Measurements from ENCODE around the gene IPO8. TPM values are rescaled to one million over a fixed set of nuclear protein-coding genes. Genes with fewer than 3 reads are reported as not detected.

IPO8 gene
- total RNA-seq, 2 experiments from 2014 or later, result 41.7 to 46.1 TPM

- Mint-ChIP-seq H3K4me1 (peaks cover 5% of the 10 kb centered on the region), H3K27ac (no peak overlapping the region), H3K9me3 (no peaks in the 10 kb centered on the region), H3K36me3 (ENCODE audit: low read depth) (no peaks in the 10 kb centered on the region), H3K27me3 (peaks cover 3% of the 10 kb centered on the region), H3K4me3 (no peak overlapping the region)
- DNase-seq, result no peak
- ChIA-PET POLR2A (no interaction called here), CTCF (no interaction called here)
Observed at GRCh38 chr12:30701056-30701455, 5.4 kb upstream of the IPO8 start.

- no peak for DNase-seq
- H3K4me3 Mint-ChIP-seq, result no peak overlapping the region
- H3K9me3 Mint-ChIP-seq, result no peaks in the 10 kb centered on the region
- ChIA-PET POLR2A (no interaction called here), CTCF (no interaction called here)
- peaks cover 7% of the 10 kb centered on the region for H3K4me1 Mint-ChIP-seq
- H3K27ac Mint-ChIP-seq, result no peak overlapping the region
- H3K27me3 Mint-ChIP-seq, result peaks cover 3% of the 10 kb centered on the region
- no peaks in the 10 kb centered on the region for H3K36me3 Mint-ChIP-seq (ENCODE audit: low read depth)
Observed at GRCh38 chr12:30700216-30700900, 4.7 kb upstream of the IPO8 start.

- Mint-ChIP-seq H3K9me3 (no peaks in the 10 kb centered on the region), H3K4me3 (no peak overlapping the region), H3K4me1 (peaks cover 20% of the 10 kb centered on the region), H3K36me3 (ENCODE audit: low read depth) (peaks cover 3% of the 10 kb centered on the region), H3K27me3 (peaks cover 3% of the 10 kb centered on the region), H3K27ac (no peak overlapping the region)
- CTCF ChIA-PET, result no interaction called here
- POLR2A ChIA-PET, result interaction anchor here (1.6 kb wide), 1 partner anchor 57 kb away, joined by 3 read pairs; the partner anchor contains the start of gene CAPRIN2
- no peak for DNase-seq
Observed at GRCh38 chr12:30698346-30698745, 2.7 kb upstream of the IPO8 start.

GRCh38 chr12:30696943-30697342 lies 1.3 kb upstream of the IPO8 start:
- DNase-seq, result no peak
- Mint-ChIP-seq H3K36me3 (ENCODE audit: low read depth) (peaks cover 6% of the 10 kb centered on the region), H3K27me3 (peaks cover 3% of the 10 kb centered on the region), H3K9me3 (no peaks in the 10 kb centered on the region), H3K27ac (no peak overlapping the region), H3K4me3 (no peak overlapping the region), H3K4me1 (peaks cover 27% of the 10 kb centered on the region)
- ChIA-PET CTCF (interaction anchor here (3.8 kb wide), 1 partner anchor 57 kb away, joined by 36 read pairs; the partner anchor contains the start of gene CAPRIN2), POLR2A (interaction anchor here (1.6 kb wide), 1 partner anchor 58 kb away, joined by 3 read pairs; the partner anchor contains the start of gene CAPRIN2)

GRCh38 chr12:30696486-30696885 lies 817 bp upstream of the IPO8 start:
- ChIA-PET POLR2A (interaction anchor here (1.1 to 2.0 kb wide), 4 partner anchors 10 to 58 kb away, joined by 3 to 31 read pairs (median 6); partner anchors contain the start of gene CAPRIN2), CTCF (interaction anchor here (1.3 to 3.8 kb wide), 3 partner anchors 10 to 152 kb away, joined by 6 to 36 read pairs (median 12); partner anchors contain the start of gene CAPRIN2)
- Mint-ChIP-seq H3K4me3 (peak overlapping the region; percentile 94), H3K27ac (no peak overlapping the region), H3K27me3 (peaks cover 3% of the 10 kb centered on the region), H3K4me1 (peaks cover 27% of the 10 kb centered on the region), H3K9me3 (no peaks in the 10 kb centered on the region), H3K36me3 (ENCODE audit: low read depth) (peaks cover 6% of the 10 kb centered on the region)
- no peak for DNase-seq

GRCh38 chr12:30696103-30696408 lies 387 bp upstream of the IPO8 start:
- CTCF ChIA-PET, result interaction anchor here (0.6 to 3.8 kb wide), 12 partner anchors 11 to 627 kb away, joined by 3 to 36 read pairs (median 3); partner anchors contain the start of gene CAPRIN2
- H3K27ac Mint-ChIP-seq, result peak overlapping the region; percentile 79
- no peaks in the 10 kb centered on the region for H3K9me3 Mint-ChIP-seq
- peaks cover 29% of the 10 kb centered on the region for H3K4me1 Mint-ChIP-seq
- H3K27me3 Mint-ChIP-seq, result peaks cover 3% of the 10 kb centered on the region
- POLR2A ChIA-PET, result interaction anchor here (1.1 to 2.1 kb wide), 7 partner anchors 11 to 72 kb away, joined by 3 to 31 read pairs (median 5); partner anchors contain the start of gene CAPRIN2
- H3K36me3 Mint-ChIP-seq (ENCODE audit: low read depth), result peaks cover 6% of the 10 kb centered on the region
- peak overlapping the region; percentile 94 for H3K4me3 Mint-ChIP-seq
- no peak for DNase-seq

GRCh38 chr12:30694412-30695198 lies 1.1 kb downstream of the IPO8 start:
- Mint-ChIP-seq H3K4me3 (peak overlapping the region; percentile 94), H3K4me1 (peaks cover 29% of the 10 kb centered on the region), H3K9me3 (no peaks in the 10 kb centered on the region), H3K27me3 (peaks cover 3% of the 10 kb centered on the region), H3K27ac (peak overlapping the region; percentile 66), H3K36me3 (ENCODE audit: low read depth) (peaks cover 6% of the 10 kb centered on the region)
- DNase-seq, result no peak
- CTCF ChIA-PET, result interaction anchor here (0.6 to 3.8 kb wide), 7 partner anchors 9 to 557 kb away, joined by 3 to 36 read pairs (median 5); partner anchors contain the start of genes CAPRIN2 and DDX11
- POLR2A ChIA-PET, result interaction anchor here (1.2 to 2.1 kb wide), 8 partner anchors 9 to 1313 kb away, joined by 3 to 31 read pairs (median 5); partner anchors contain the start of genes CAPRIN2 and ERGIC2

GRCh38 chr12:30692470-30692869 lies 3.2 kb downstream of the IPO8 start:
- peaks cover 29% of the 10 kb centered on the region for H3K4me1 Mint-ChIP-seq
- no peak overlapping the region for H3K4me3 Mint-ChIP-seq
- H3K36me3 Mint-ChIP-seq (ENCODE audit: low read depth), result peaks cover 6% of the 10 kb centered on the region
- no peaks in the 10 kb centered on the region for H3K27me3 Mint-ChIP-seq
- no peak overlapping the region for H3K27ac Mint-ChIP-seq
- H3K9me3 Mint-ChIP-seq, result no peaks in the 10 kb centered on the region
- DNase-seq, result no peak
- POLR2A ChIA-PET, result no interaction called here
- CTCF ChIA-PET, result no interaction called here

- no peaks in the 10 kb centered on the region for H3K27me3 Mint-ChIP-seq
- POLR2A ChIA-PET, result no interaction called here
Observed at GRCh38 chr12:30691122-30691879, 4.4 kb downstream of the IPO8 start.

GRCh38 chr12:30687265-30687986 lies 8.2 kb downstream of the IPO8 start:
- Mint-ChIP-seq H3K27me3 (no peaks in the 10 kb centered on the region), H3K36me3 (ENCODE audit: low read depth) (peaks cover 18% of the 10 kb centered on the region), H3K4me1 (peaks cover 3% of the 10 kb centered on the region), H3K4me3 (no peak overlapping the region), H3K9me3 (no peaks in the 10 kb centered on the region), H3K27ac (no peak overlapping the region)
- ChIA-PET CTCF (no interaction called here), POLR2A (no interaction called here)
- no peak for DNase-seq

More at GRCh38 chr12:30691122-30691879, 4.4 kb downstream of the IPO8 start:
- Mint-ChIP-seq H3K27ac (no peak overlapping the region), H3K9me3 (no peaks in the 10 kb centered on the region), H3K36me3 (ENCODE audit: low read depth) (peaks cover 6% of the 10 kb centered on the region), H3K4me3 (no peak overlapping the region), H3K4me1 (peaks cover 28% of the 10 kb centered on the region)
- DNase-seq, result no peak
- CTCF ChIA-PET, result no interaction called here

GRCh38 chr12:30679241-30679640 lies 16.4 kb downstream of the IPO8 start:
- ChIA-PET CTCF (no interaction called here), POLR2A (no interaction called here)
- Mint-ChIP-seq H3K4me1 (no peaks in the 10 kb centered on the region), H3K4me3 (no peak overlapping the region), H3K36me3 (ENCODE audit: low read depth) (peaks cover 51% of the 10 kb centered on the region), H3K27ac (no peak overlapping the region), H3K9me3 (no peaks in the 10 kb centered on the region), H3K27me3 (no peaks in the 10 kb centered on the region)
- no peak for DNase-seq

- Mint-ChIP-seq H3K4me1 (no peaks in the 10 kb centered on the region), H3K27me3 (no peaks in the 10 kb centered on the region), H3K4me3 (no peak overlapping the region), H3K36me3 (ENCODE audit: low read depth) (peaks cover 47% of the 10 kb centered on the region), H3K9me3 (no peaks in the 10 kb centered on the region), H3K27ac (no peak overlapping the region)
- POLR2A ChIA-PET, result no interaction called here
- DNase-seq, result no peak
- CTCF ChIA-PET, result no interaction called here
Observed at GRCh38 chr12:30678221-30678620, 17.4 kb downstream of the IPO8 start.

Measured in activated CD4-positive, alpha-beta memory T cell treated with anti-CD3 and anti-CD28 coated beads, Interleukin-2, amount 10 ng/mL, durations not matched to agents 7 days and 5 days (primary cell).